ENCODE measurements around the gene DHRS4L2. TPM values are rescaled to one million over a fixed set of nuclear protein-coding genes. Genes with fewer than 3 reads are reported as not detected.
"Not testable (repeated sequence)": the region's sequence is repeated elsewhere in the genome, so short reads cannot be mapped to it uniquely, and the experiment has no call there.

DHRS4L2 gene
- total RNA-seq, 1 donor from 2014 or later: 15.7 TPM

GRCh38 chr14:24032727-24033418 lies 44.1 kb downstream of the DHRS4L2 start:
- intact Hi-C loops (cut with micrococcal nuclease): no loop called here
- Histone ChIP-seq H3K9me3 (replicated peaks) (peaks cover 19% of the 10 kb centered on the region), H3K4me1 (peaks cover 18% of the 10 kb centered on the region), H3K36me3 (no peaks in the 10 kb centered on the region), H3K27me3 (ENCODE audit: low read depth) (no peaks in the 10 kb centered on the region), H3K4me3 (no peak overlapping the region), H3K27ac (replicated peaks) (no peak overlapping the region)
- DNase-seq: no peak
- TF ChIP-seq, protein P1, sequence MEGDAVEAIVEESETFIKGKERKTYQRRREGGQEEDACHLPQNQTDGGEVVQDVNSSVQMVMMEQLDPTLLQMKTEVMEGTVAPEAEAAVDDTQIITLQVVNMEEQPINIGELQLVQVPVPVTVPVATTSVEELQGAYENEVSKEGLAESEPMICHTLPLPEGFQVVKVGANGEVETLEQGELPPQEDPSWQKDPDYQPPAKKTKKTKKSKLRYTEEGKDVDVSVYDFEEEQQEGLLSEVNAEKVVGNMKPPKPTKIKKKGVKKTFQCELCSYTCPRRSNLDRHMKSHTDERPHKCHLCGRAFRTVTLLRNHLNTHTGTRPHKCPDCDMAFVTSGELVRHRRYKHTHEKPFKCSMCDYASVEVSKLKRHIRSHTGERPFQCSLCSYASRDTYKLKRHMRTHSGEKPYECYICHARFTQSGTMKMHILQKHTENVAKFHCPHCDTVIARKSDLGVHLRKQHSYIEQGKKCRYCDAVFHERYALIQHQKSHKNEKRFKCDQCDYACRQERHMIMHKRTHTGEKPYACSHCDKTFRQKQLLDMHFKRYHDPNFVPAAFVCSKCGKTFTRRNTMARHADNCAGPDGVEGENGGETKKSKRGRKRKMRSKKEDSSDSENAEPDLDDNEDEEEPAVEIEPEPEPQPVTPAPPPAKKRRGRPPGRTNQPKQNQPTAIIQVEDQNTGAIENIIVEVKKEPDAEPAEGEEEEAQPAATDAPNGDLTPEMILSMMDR (IDR thresholded peaks at IDR 0.05; ENCODE audit: borderline replicate concordance): no peak

- H3K36me3 ChIP-seq; intact Hi-C loops (cut with micrococcal nuclease): not testable (repeated sequence)
- peak overlapping the region; percentile 82 for H3K4me3 ChIP-seq
Measured at GRCh38 chr14:24035769-24036168, 47.0 kb downstream of the DHRS4L2 start.

GRCh38 chr14:24036169-24036962 lies 47.6 kb downstream of the DHRS4L2 start:
- intact Hi-C loops (cut with micrococcal nuclease): no loop called here
- Histone ChIP-seq H3K27ac (replicated peaks) (peak overlapping the region; percentile 98), H3K4me1 (peaks cover 18% of the 10 kb centered on the region), H3K36me3 (no peaks in the 10 kb centered on the region), H3K9me3 (replicated peaks) (peaks cover 16% of the 10 kb centered on the region), H3K27me3 (ENCODE audit: low read depth) (no peaks in the 10 kb centered on the region), H3K4me3 (peak overlapping the region; percentile 82)
- TF ChIP-seq, protein P1 (IDR thresholded peaks at IDR 0.05; ENCODE audit: borderline replicate concordance): peak; percentile 80
- peak; percentile 89 for DNase-seq

More at GRCh38 chr14:24035769-24036168, 47.0 kb downstream of the DHRS4L2 start:
- Histone ChIP-seq H3K9me3 (replicated peaks) (peaks cover 19% of the 10 kb centered on the region), H3K4me1 (peaks cover 18% of the 10 kb centered on the region), H3K27ac (replicated peaks) (peak overlapping the region; percentile 98)
- not testable (repeated sequence) for H3K27me3 ChIP-seq (ENCODE audit: low read depth); DNase-seq

GRCh38 chr14:24036963-24037657 lies 48.4 kb downstream of the DHRS4L2 start:
- Histone ChIP-seq H3K27ac (replicated peaks) (peak overlapping the region; percentile 98), H3K4me3 (peak overlapping the region; percentile 82), H3K4me1 (peaks cover 18% of the 10 kb centered on the region)
- H3K36me3 ChIP-seq; H3K27me3 ChIP-seq (ENCODE audit: low read depth); DNase-seq; H3K9me3 ChIP-seq (replicated peaks); intact Hi-C loops (cut with micrococcal nuclease): not testable (repeated sequence)

GRCh38 chr14:24037658-24038037 lies 48.9 kb downstream of the DHRS4L2 start:
- TF ChIP-seq, protein P1 (IDR thresholded peaks at IDR 0.05; ENCODE audit: borderline replicate concordance): no peak
- Histone ChIP-seq H3K27me3 (ENCODE audit: low read depth) (no peaks in the 10 kb centered on the region), H3K27ac (replicated peaks) (no peak overlapping the region), H3K36me3 (no peaks in the 10 kb centered on the region), H3K4me1 (peaks cover 18% of the 10 kb centered on the region), H3K4me3 (no peak overlapping the region), H3K9me3 (replicated peaks) (peaks cover 4% of the 10 kb centered on the region)
- no peak for DNase-seq
- intact Hi-C loops (cut with micrococcal nuclease): no loop called here

DNA sequence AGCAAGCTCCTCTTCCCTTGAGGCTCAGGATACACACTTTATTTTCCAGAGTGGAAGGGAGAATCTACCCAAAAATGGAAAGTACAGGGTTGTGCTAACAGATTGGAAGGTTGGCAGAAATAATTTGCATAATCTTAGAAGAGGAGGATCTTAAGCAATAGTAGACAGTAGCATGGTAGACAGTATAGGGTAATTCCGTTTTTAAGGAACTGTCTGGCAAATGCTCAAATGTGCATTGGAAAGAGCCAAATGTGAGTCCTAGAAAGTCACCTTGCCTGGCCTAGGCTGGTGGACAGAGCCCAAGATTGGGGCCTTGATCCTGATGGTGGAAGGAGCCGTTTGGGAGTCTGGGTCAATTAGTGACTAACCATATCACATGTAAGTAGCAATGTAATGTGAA lies 50.0 kb downstream of the DHRS4L2 start:
- Histone ChIP-seq H3K9me3 (replicated peaks) (no peaks in the 10 kb centered on the region), H3K27me3 (ENCODE audit: low read depth) (no peaks in the 10 kb centered on the region), H3K36me3 (no peaks in the 10 kb centered on the region), H3K4me3 (no peak overlapping the region), H3K4me1 (peaks cover 18% of the 10 kb centered on the region), H3K27ac (replicated peaks) (no peak overlapping the region)
- TF ChIP-seq, protein P1 (IDR thresholded peaks at IDR 0.05; ENCODE audit: borderline replicate concordance): no peak
- intact Hi-C loops (cut with micrococcal nuclease): no loop called here
- no peak for DNase-seq

Data from left ventricle myocardium inferior (tissue), 1 donor.